ENCODE measurements around the gene PKN1. TPM values are rescaled to one million over a fixed set of nuclear protein-coding genes. Genes with fewer than 3 reads are reported as not detected.

Gene PKN1
- total and polyA plus RNA-seq, 9 of the 15 experiments (the other 6 are each of a cell fraction or from before 2014, with no cell fraction given): 0.30 to 228 (median 77.5) TPM

- TF ChIP-seq FOS (IDR thresholded peaks at IDR 0.05; ENCODE audit: extremely low read depth, insufficient read length): peak; percentile 77
- peak; percentile 46; the same call in 1 of the 2 replicates for TF ChIP-seq GABPA (tag; conservative IDR thresholded peaks at IDR 0.05; ENCODE audit: low read depth)
- TF ChIP-seq NR2C1 (IDR thresholded peaks at IDR 0.05): no peak
- 0 out of 2 replicates have a peak, but pooled peaks have one; percentile 6 for TF ChIP-seq NR2C1 (tag; IDR thresholded peaks at IDR 0.05)
- TF ChIP-seq KDM1A (IDR thresholded peaks at IDR 0.05): peak; percentile 80 to 93
- TF ChIP-seq, protein P1, sequence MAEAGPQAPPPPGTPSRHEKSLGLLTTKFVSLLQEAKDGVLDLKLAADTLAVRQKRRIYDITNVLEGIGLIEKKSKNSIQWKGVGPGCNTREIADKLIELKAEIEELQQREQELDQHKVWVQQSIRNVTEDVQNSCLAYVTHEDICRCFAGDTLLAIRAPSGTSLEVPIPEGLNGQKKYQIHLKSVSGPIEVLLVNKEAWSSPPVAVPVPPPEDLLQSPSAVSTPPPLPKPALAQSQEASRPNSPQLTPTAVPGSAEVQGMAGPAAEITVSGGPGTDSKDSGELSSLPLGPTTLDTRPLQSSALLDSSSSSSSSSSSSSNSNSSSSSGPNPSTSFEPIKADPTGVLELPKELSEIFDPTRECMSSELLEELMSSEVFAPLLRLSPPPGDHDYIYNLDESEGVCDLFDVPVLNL (CRISPR knock-in tag; IDR thresholded peaks at IDR 0.05; ENCODE audit: low read depth): no peak
- TF ChIP-seq ZNF12 (CRISPR knock-in tag; IDR thresholded peaks at IDR 0.05): peak; percentile 10; the same call in 1 of the 2 replicates
- peak; percentile 97 for TF ChIP-seq ZBTB7A (IDR thresholded peaks at IDR 0.05; ENCODE audit: borderline replicate concordance, control insufficient read depth, low read depth, low read length)
- TF ChIP-seq, protein P2, sequence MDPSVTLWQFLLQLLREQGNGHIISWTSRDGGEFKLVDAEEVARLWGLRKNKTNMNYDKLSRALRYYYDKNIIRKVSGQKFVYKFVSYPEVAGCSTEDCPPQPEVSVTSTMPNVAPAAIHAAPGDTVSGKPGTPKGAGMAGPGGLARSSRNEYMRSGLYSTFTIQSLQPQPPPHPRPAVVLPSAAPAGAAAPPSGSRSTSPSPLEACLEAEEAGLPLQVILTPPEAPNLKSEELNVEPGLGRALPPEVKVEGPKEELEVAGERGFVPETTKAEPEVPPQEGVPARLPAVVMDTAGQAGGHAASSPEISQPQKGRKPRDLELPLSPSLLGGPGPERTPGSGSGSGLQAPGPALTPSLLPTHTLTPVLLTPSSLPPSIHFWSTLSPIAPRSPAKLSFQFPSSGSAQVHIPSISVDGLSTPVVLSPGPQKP (CRISPR knock-in tag; IDR thresholded peaks at IDR 0.05): no peak
- TF ChIP-seq, protein P3, sequence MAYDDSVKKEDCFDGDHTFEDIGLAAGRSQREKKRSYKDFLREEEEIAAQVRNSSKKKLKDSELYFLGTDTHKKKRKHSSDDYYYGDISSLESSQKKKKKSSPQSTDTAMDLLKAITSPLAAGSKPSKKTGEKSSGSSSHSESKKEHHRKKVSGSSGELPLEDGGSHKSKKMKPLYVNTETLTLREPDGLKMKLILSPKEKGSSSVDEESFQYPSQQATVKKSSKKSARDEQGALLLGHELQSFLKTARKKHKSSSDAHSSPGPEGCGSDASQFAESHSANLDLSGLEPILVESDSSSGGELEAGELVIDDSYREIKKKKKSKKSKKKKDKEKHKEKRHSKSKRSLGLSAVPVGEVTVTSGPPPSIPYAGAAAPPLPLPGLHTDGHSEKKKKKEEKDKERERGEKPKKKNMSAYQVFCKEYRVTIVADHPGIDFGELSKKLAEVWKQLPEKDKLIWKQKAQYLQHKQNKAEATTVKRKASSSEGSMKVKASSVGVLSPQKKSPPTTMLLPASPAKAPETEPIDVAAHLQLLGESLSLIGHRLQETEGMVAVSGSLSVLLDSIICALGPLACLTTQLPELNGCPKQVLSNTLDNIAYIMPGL (CRISPR knock-in tag; IDR thresholded peaks at IDR 0.05): 0 out of 2 replicates have a peak, but pooled peaks have one; percentile 42
- no peak for TF ChIP-seq ZSCAN29 (IDR thresholded peaks at IDR 0.05)
- peak; percentile 24; the same call in 1 of the 2 replicates for TF ChIP-seq HMBOX1 (IDR thresholded peaks at IDR 0.05)
- peak; percentile 37; the same call in 1 of the 2 replicates for TF ChIP-seq ZNF263 (CRISPR knock-in tag; IDR thresholded peaks at IDR 0.05; ENCODE audit: borderline replicate concordance)
- TF ChIP-seq GABPB1 (CRISPR knock-in tag; IDR thresholded peaks at IDR 0.05): peak; percentile 31; the same call in 1 of the 2 replicates
- TF ChIP-seq, protein P4, sequence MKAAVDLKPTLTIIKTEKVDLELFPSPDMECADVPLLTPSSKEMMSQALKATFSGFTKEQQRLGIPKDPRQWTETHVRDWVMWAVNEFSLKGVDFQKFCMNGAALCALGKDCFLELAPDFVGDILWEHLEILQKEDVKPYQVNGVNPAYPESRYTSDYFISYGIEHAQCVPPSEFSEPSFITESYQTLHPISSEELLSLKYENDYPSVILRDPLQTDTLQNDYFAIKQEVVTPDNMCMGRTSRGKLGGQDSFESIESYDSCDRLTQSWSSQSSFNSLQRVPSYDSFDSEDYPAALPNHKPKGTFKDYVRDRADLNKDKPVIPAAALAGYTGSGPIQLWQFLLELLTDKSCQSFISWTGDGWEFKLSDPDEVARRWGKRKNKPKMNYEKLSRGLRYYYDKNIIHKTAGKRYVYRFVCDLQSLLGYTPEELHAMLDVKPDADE (conservative IDR thresholded peaks at IDR 0.05; ENCODE audit: control insufficient read depth, low read depth, low read length): 0 out of 2 replicates have a peak, but pooled peaks have one; percentile 65
- TF ChIP-seq MYC (IDR thresholded peaks at IDR 0.05; ENCODE audit: low read depth, low read length): 0 out of 2 replicates have a peak, but pooled peaks have one; percentile 9
- no peak for TF ChIP-seq MYC (CRISPR knock-in tag; IDR thresholded peaks at IDR 0.05; ENCODE audit: borderline replicate concordance, low read depth)
- peak; percentile 31; the same call in 1 of the 2 replicates for TF ChIP-seq ELF1 (tag; IDR thresholded peaks at IDR 0.05)
Observed at GRCh38 chr19:14383661-14384555, 49.2 kb upstream of the PKN1 start (continued).
